Astrocyte (in vitro differentiated cells and primary cell): ENCODE results near the gene RNF157. TPM values are rescaled to one million over a fixed set of nuclear protein-coding genes. Genes with fewer than 3 reads are reported as not detected.

Source experiments
- DNase-seq: peaks from one replicate; pipeline ENCODE4 v3.0.0-alpha.2; 2010; ENCODE audit warnings: low read depth
- FAIRE-seq: peaks from 2 replicates; lab custom pipeline; 2011; peaks lifted over from hg19 to GRCh38; lab: Jason Lieb, UNC
- H2AFZ ChIP-seq: 2 replicates; pipeline ENCODE4 v1.6.0; 2012; ENCODE audit warnings: low read depth, low read length, inconsistent platforms
- H3K27ac ChIP-seq: 2 replicates; pipeline ENCODE4 v1.5.1; 2011; ENCODE audit warnings: low read depth, low read length, inconsistent platforms
- H3K27me3 ChIP-seq: 2 replicates; pipeline ENCODE4 v1.6.0; 2011; ENCODE audit warnings: low read length, inconsistent platforms; ENCODE audit not compliant: insufficient read depth
- H3K36me3 ChIP-seq: 2 replicates; pipeline ENCODE4 v1.5.1; 2011; ENCODE audit warnings: low read length, inconsistent platforms; ENCODE audit not compliant: insufficient read depth
- H3K4me1 ChIP-seq: 2 replicates; pipeline ENCODE4 v1.5.1; 2011; ENCODE audit warnings: low read length, inconsistent platforms; ENCODE audit not compliant: insufficient read depth
- H3K4me2 ChIP-seq: 2 replicates; pipeline ENCODE4 v1.6.0; 2012; ENCODE audit warnings: low read length, inconsistent platforms
- H3K4me3 ChIP-seq: 2 replicates; pipeline ENCODE4 v1.5.1; 2011; ENCODE audit warnings: low read depth, mild to moderate bottlenecking, low read length, inconsistent platforms; ENCODE audit not compliant: insufficient read depth
- H3K79me2 ChIP-seq: 2 replicates; pipeline ENCODE4 v1.6.0; 2012; ENCODE audit warnings: mild to moderate bottlenecking, low read length, inconsistent platforms; ENCODE audit not compliant: insufficient read depth
- H3K9ac ChIP-seq: 2 replicates; pipeline ENCODE4 v1.6.0; 2012; ENCODE audit warnings: mild to moderate bottlenecking, low read length, inconsistent platforms
- H3K9me3 ChIP-seq: 2 replicates; pipeline ENCODE4 v1.5.1; 2012; ENCODE audit warnings: low read depth, mild to moderate bottlenecking, low read length, inconsistent platforms; ENCODE audit not compliant: insufficient read depth
- H4K20me1 ChIP-seq: 2 replicates; pipeline ENCODE4 v1.6.0; 2012; ENCODE audit warnings: low read length, inconsistent platforms; ENCODE audit not compliant: insufficient read depth
- H3K27ac Mint-ChIP-seq: one replicate; pipeline ENCODE4 v1.8.0; 2021; ENCODE audit warnings: mild to moderate bottlenecking, mixed read lengths; ENCODE audit not compliant: unreplicated experiment
- H3K27me3 Mint-ChIP-seq: one replicate; pipeline ENCODE4 v1.8.0; 2021; ENCODE audit warnings: low read depth, mixed read lengths; ENCODE audit not compliant: unreplicated experiment
- H3K36me3 Mint-ChIP-seq: one replicate; pipeline ENCODE4 v1.8.0; 2021; ENCODE audit warnings: low read depth, mixed read lengths; ENCODE audit not compliant: unreplicated experiment
- H3K4me1 Mint-ChIP-seq: one replicate; pipeline ENCODE4 v1.8.0; 2021; ENCODE audit warnings: low read depth, mixed read lengths; ENCODE audit not compliant: unreplicated experiment
- H3K4me3 Mint-ChIP-seq: one replicate; pipeline ENCODE4 v1.8.0; 2021; ENCODE audit warnings: mild to moderate bottlenecking, moderate library complexity, mixed read lengths; ENCODE audit not compliant: unreplicated experiment
- H3K9me3 Mint-ChIP-seq: one replicate; pipeline ENCODE4 v1.8.0; 2021; ENCODE audit warnings: mild to moderate bottlenecking, mixed read lengths; ENCODE audit not compliant: unreplicated experiment
- EZH2 ChIP-seq: IDR thresholded peaks from 2 replicates; pipeline ENCODE4 v1.6.1; 2012; ENCODE audit warnings: mild to moderate bottlenecking, low read length, inconsistent platforms; ENCODE audit not compliant: insufficient read depth
- total RNA-seq: library from RNA; stranded (reverse); gene quantifications from 2 replicates; pipeline ENCODE4 v1.2.1, GENCODE V29; 2021
- TF ChIP-seq, protein P1 (sequence below): IDR thresholded peaks from 2 replicates; pipeline ENCODE4 v1.5.1; 2011; ENCODE audit warnings: low read depth, mild to moderate bottlenecking, inconsistent platforms, low read length, moderate library complexity; ENCODE audit not compliant: insufficient read depth

RNF157 gene
- total RNA-seq, 1 donor from 2014 or later = 1.4 TPM

DNA sequence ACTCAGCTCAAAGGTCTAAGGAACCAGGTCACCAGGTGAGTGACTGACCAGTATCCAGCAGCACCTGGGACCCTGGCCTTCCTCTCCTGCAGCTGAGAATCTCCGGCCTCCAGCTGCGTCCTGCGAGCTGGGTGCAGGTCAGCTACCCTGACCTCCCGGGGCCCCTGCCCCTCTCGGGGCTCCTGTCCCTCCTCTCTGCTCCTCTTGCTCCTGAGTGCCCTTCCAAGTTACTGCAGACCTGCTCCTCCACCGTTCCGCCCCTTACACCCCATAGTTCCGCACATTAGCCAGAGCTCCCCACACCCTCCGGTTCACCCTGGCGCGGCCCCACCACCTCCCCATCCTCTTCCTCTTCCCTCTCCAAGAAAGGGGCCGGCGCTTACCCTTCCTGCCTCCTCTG lies 109.8 kb downstream of the RNF157 start:
- Histone ChIP-seq H3K4me1 (no peaks in the 10 kb centered on the region), H3K4me3 (no peak overlapping the region), H3K9ac (no peak overlapping the region), H3K27me3 (peaks cover 18% of the 10 kb centered on the region), H3K4me2 (no peak overlapping the region), H4K20me1 (no peaks in the 10 kb centered on the region), H2AFZ (no peak overlapping the region), H3K9me3 (no peaks in the 10 kb centered on the region), H3K27ac (no peak overlapping the region), H3K36me3 (no peaks in the 10 kb centered on the region), H3K79me2 (no peaks in the 10 kb centered on the region)
- H3K27me3 Mint-ChIP-seq = peaks cover 43% of the 10 kb centered on the region
- H3K27ac Mint-ChIP-seq = no peak overlapping the region
- FAIRE-seq = no peak
- no peaks in the 10 kb centered on the region for H3K36me3 Mint-ChIP-seq
- H3K9me3 Mint-ChIP-seq = no peaks in the 10 kb centered on the region
- no peak for DNase-seq
- H3K4me1 Mint-ChIP-seq = no peaks in the 10 kb centered on the region
- no peak overlapping the region for H3K4me3 Mint-ChIP-seq
- no peak for TF ChIP-seq EZH2
- TF ChIP-seq, protein P1, sequence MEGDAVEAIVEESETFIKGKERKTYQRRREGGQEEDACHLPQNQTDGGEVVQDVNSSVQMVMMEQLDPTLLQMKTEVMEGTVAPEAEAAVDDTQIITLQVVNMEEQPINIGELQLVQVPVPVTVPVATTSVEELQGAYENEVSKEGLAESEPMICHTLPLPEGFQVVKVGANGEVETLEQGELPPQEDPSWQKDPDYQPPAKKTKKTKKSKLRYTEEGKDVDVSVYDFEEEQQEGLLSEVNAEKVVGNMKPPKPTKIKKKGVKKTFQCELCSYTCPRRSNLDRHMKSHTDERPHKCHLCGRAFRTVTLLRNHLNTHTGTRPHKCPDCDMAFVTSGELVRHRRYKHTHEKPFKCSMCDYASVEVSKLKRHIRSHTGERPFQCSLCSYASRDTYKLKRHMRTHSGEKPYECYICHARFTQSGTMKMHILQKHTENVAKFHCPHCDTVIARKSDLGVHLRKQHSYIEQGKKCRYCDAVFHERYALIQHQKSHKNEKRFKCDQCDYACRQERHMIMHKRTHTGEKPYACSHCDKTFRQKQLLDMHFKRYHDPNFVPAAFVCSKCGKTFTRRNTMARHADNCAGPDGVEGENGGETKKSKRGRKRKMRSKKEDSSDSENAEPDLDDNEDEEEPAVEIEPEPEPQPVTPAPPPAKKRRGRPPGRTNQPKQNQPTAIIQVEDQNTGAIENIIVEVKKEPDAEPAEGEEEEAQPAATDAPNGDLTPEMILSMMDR = no peak

DNA sequence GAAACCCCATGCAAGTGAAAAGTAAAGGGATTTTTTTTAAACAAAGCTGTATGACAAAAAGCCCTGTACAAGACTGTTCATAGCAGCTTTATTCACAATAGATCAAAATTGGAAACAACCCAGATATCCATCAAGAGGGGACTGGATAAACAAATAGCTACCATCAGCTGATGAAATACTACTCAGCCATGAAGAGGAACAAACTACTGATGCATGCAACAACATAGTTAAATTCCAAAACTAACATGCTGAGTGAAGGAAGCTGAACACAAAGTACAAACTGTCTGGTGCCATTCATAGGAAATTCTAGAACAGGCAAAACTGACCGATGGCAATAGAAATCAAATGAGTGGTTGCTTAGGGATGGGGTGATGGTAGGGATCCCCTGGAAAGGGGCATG lies 114.4 kb downstream of the RNF157 start:
- peaks cover 6% of the 10 kb centered on the region for H3K27me3 ChIP-seq
- H3K4me1 ChIP-seq = peaks cover 4% of the 10 kb centered on the region
- no peaks in the 10 kb centered on the region for H3K79me2 ChIP-seq
- Mint-ChIP-seq H3K27ac (no peak overlapping the region), H3K27me3 (peaks cover 32% of the 10 kb centered on the region), H3K9me3 (no peaks in the 10 kb centered on the region), H3K4me1 (no peaks in the 10 kb centered on the region), H3K36me3 (no peaks in the 10 kb centered on the region), H3K4me3 (no peak overlapping the region)
- no peak overlapping the region for H3K4me3 ChIP-seq
- FAIRE-seq (no peak), DNase-seq (no peak)
- H3K27ac ChIP-seq = no peak overlapping the region
- no peak overlapping the region for H3K4me2 ChIP-seq
- H3K9me3 ChIP-seq = no peaks in the 10 kb centered on the region
- no peak overlapping the region for H2AFZ ChIP-seq
- TF ChIP-seq EZH2 = no peak
- TF ChIP-seq, protein P1 = no peak
- H4K20me1 ChIP-seq = no peaks in the 10 kb centered on the region
- H3K36me3 ChIP-seq = no peaks in the 10 kb centered on the region
- H3K9ac ChIP-seq = no peak overlapping the region

DNA sequence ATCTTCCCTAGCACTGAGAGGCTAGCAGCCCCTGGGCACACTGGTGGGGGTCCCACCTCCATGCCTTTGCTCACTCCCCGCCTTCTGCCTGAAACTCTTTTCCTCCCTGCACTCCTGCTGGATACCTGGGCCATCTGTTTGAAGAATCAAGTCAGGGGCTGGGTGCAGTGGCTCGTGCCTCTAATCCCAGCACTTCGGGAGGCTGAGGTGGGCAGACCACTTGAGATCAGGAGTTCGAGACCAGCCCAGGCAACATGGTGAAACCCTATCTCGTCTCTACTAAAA lies 115.0 kb downstream of the RNF157 start:
- no peak overlapping the region for H3K4me3 Mint-ChIP-seq
- no peak for FAIRE-seq

More for the DNA sequence above, 115.0 kb downstream of the RNF157 start:
- Histone ChIP-seq H3K27me3 (peaks cover 3% of the 10 kb centered on the region), H3K4me2 (no peak overlapping the region), H3K27ac (no peak overlapping the region), H3K4me3 (no peak overlapping the region), H3K79me2 (no peaks in the 10 kb centered on the region), H3K4me1 (peaks cover 4% of the 10 kb centered on the region), H4K20me1 (no peaks in the 10 kb centered on the region), H3K9me3 (no peaks in the 10 kb centered on the region), H3K9ac (no peak overlapping the region), H2AFZ (no peak overlapping the region), H3K36me3 (no peaks in the 10 kb centered on the region)
- Mint-ChIP-seq H3K36me3 (no peaks in the 10 kb centered on the region), H3K27ac (no peak overlapping the region), H3K4me1 (no peaks in the 10 kb centered on the region), H3K9me3 (no peaks in the 10 kb centered on the region), H3K27me3 (peaks cover 31% of the 10 kb centered on the region)
- DNase-seq = no peak
- TF ChIP-seq EZH2 = no peak
- TF ChIP-seq, protein P1 = no peak
